CD14-positive monocyte (primary cell): ENCODE measurements around the gene SPARC. TPM values are rescaled to one million over a fixed set of nuclear protein-coding genes. Genes with fewer than 3 reads are reported as not detected.

Experiments
- DNase-seq, 3 donors: peaks; one replicate each; pipeline ENCODE4 v3.0.0-alpha.2; 2011 to 2022
- H2AFZ ChIP-seq: 2 replicates; pipeline ENCODE4 v1.6.0; 2012; ENCODE audit warnings: mild to moderate bottlenecking, low read depth, low read length, inconsistent platforms; ENCODE audit not compliant: insufficient read depth, poor library complexity, severe bottlenecking
- H3K27ac ChIP-seq, 2 donors: 1 replicate in 1 of 2; 2 replicates in 1 of 2; pipeline ENCODE4 v1.5.1; 2012 to 2013; ENCODE audit warnings: low read length in 2 of 2, control low read depth in 1 of 2, inconsistent platforms in 1 of 2, low read depth in 1 of 2, mild to moderate bottlenecking in 1 of 2
- H3K27me3 ChIP-seq, 2 donors: one replicate each; pipeline versions ENCODE4 v1.6.0 to v1.6.1; 2011 to 2013; ENCODE audit warnings: low read length in 2 of 2; ENCODE audit not compliant: control insufficient read depth in 2 of 2, insufficient read depth in 2 of 2
- H3K36me3 ChIP-seq, 2 donors: replicated peaks in 1 of 2; 1 replicate in 1 of 2; 2 replicates in 1 of 2; pipeline versions ENCODE4 v1.5.1 to v1.6.1; 2012 to 2013; ENCODE audit warnings: low read length in 2 of 2, control low read depth in 1 of 2, inconsistent platforms in 1 of 2, mild to moderate bottlenecking in 1 of 2; ENCODE audit not compliant: insufficient read depth in 2 of 2, control insufficient read depth in 1 of 2
- H3K4me1 ChIP-seq, 2 donors: 1 replicate in 1 of 2; 2 replicates in 1 of 2; pipeline versions ENCODE4 v1.5.1 to v1.6.1; 2012 to 2013; ENCODE audit warnings: low read length in 2 of 2, control low read depth in 1 of 2, inconsistent platforms in 1 of 2, mild to moderate bottlenecking in 1 of 2, moderate library complexity in 1 of 2; ENCODE audit not compliant: insufficient read depth in 2 of 2, control insufficient read depth in 1 of 2
- H3K4me2 ChIP-seq: replicated peaks from 2 replicates; pipeline ENCODE3; 2012; ENCODE audit warnings: low read length, moderate library complexity, mild to moderate bottlenecking; ENCODE audit not compliant: poor library complexity, severe bottlenecking; ENCODE audit errors: extremely low read depth
- H3K4me3 ChIP-seq, 3 experiments: fragments of 200-600 bp in 1 of 3; sonication (generic) in 1 of 3; replicated peaks in 1 of 3; 1 replicate in 2 of 3; 2 replicates in 1 of 3; pipeline ENCODE4 v1.5.1; 2011 to 2013; ENCODE audit warnings: low read length in 3 of 3, mild to moderate bottlenecking in 3 of 3, control low read depth in 2 of 3, low read depth in 2 of 3, inconsistent platforms in 1 of 3, moderate library complexity in 1 of 3
- H3K79me2 ChIP-seq: 2 replicates; pipeline ENCODE4 v1.6.0; 2012; ENCODE audit warnings: mild to moderate bottlenecking, control low read depth, inconsistent platforms, low read length, moderate library complexity; ENCODE audit not compliant: insufficient read depth
- H3K9ac ChIP-seq: 2 replicates; pipeline ENCODE4 v1.6.0; 2017; ENCODE audit warnings: low read length, mild to moderate bottlenecking; ENCODE audit not compliant: insufficient read depth, poor library complexity, severe bottlenecking
- H3K9me3 ChIP-seq, 2 donors: replicated peaks in 1 of 2; 1 replicate in 1 of 2; 2 replicates in 1 of 2; pipeline versions ENCODE4 v1.5.1 to v1.6.1; 2012 to 2013; ENCODE audit warnings: low read length in 2 of 2, control low read depth in 1 of 2; ENCODE audit not compliant: control insufficient read depth in 1 of 2, insufficient read depth in 1 of 2
- H4K20me1 ChIP-seq: 2 replicates; pipeline ENCODE4 v1.6.0; 2012; ENCODE audit warnings: mild to moderate bottlenecking, low read length, control low read depth, moderate library complexity; ENCODE audit not compliant: insufficient read depth
- H3K27ac Mint-ChIP-seq, 7 donors: one replicate each; pipeline ENCODE4 v1.8.0; 2020; ENCODE audit warnings: mild to moderate bottlenecking in 7 of 7, mixed read lengths in 7 of 7, moderate library complexity in 6 of 7, inconsistent platforms in 2 of 7
- H3K27me3 Mint-ChIP-seq, 3 donors: one replicate each; pipeline ENCODE4 v1.8.0; 2021 to 2022; ENCODE audit warnings: low read depth in 3 of 3, mild to moderate bottlenecking in 3 of 3, mixed read lengths in 3 of 3, moderate library complexity in 3 of 3, inconsistent platforms in 1 of 3
- H3K36me3 Mint-ChIP-seq, 2 donors: one replicate each; pipeline ENCODE4 v1.8.0; 2020; ENCODE audit warnings: mixed read lengths in 2 of 2, inconsistent platforms in 1 of 2, mild to moderate bottlenecking in 1 of 2
- H3K4me1 Mint-ChIP-seq: one replicate; pipeline ENCODE4 v1.8.0; 2020; ENCODE audit warnings: mild to moderate bottlenecking, mixed read lengths
- H3K4me3 Mint-ChIP-seq, 2 donors: one replicate each; pipeline ENCODE4 v1.8.0; 2020; ENCODE audit warnings: mild to moderate bottlenecking in 2 of 2, mixed read lengths in 2 of 2, moderate library complexity in 1 of 2
- H3K9me3 Mint-ChIP-seq, 7 donors: one replicate each; pipeline ENCODE4 v1.8.0; 2020 to 2022; ENCODE audit warnings: mixed read lengths in 7 of 7, mild to moderate bottlenecking in 6 of 7, moderate library complexity in 6 of 7, inconsistent platforms in 2 of 7
- CTCF ChIP-seq: fragments of 200-600 bp; IDR thresholded peaks from one replicate; pipeline ENCODE4 v1.8.0; 2022; ENCODE audit warnings: antibody characterized with exemption, mild to moderate bottlenecking
- WGBS: methylation state at CpG from one replicate; pipeline ENCODE4 v1.1.5; 2013; ENCODE audit warnings: missing lambda C conversion rate; ENCODE audit not compliant: insufficient coverage; 5-methylcytosine and 5-hydroxymethylcytosine counted together
- intact Hi-C, 2 donors: fragments of 100-400 bp; cut with micrococcal nuclease; formaldehyde crosslinking; loops; one replicate each; pipeline versions ENCODE4 v1.15.0 to v1.15.1; 2023
- polyA plus RNA-seq, 3 donors: library from polyadenylated mRNA; depleted of rRNA in 1 of 3; unstranded in 2 of 3; stranded (reverse) in 1 of 3; fragments of 300-500 nt in 2 of 3; fragments of >200 nt in 1 of 3; fragmentation: Illumina TruSeq in 2 of 3; gene quantifications; 1 replicate in 2 of 3; 2 replicates in 1 of 3; pipeline ENCODE4 v1.2.3, GENCODE V29; 2012 to 2021

SPARC gene
- polyA plus RNA-seq, 3 donors = 3.0 to 19.7 (median 10.7) TPM

GRCh38 chr5:151703227-151703626 lies 16.5 kb upstream of the SPARC start:
- Histone ChIP-seq H2AFZ (no peak overlapping the region), H3K27ac (no peak overlapping the region), H3K4me2 (no peak overlapping the region), H3K27me3 (no peaks in the 10 kb centered on the region), H3K4me1 (no peaks in the 10 kb centered on the region), H3K79me2 (no peaks in the 10 kb centered on the region), H4K20me1 (no peaks in the 10 kb centered on the region), H3K4me3 (no peak overlapping the region), H3K9ac (no peak overlapping the region), H3K36me3 (no peaks in the 10 kb centered on the region), H3K9me3 (no peaks in the 10 kb centered on the region)
- H3K27ac Mint-ChIP-seq = no peak overlapping the region
- no peak for TF ChIP-seq CTCF
- no peak overlapping the region for H3K4me3 Mint-ChIP-seq
- no peak for DNase-seq
- no CpG with 5 or more reads among the region's 1 CpG for WGBS
- no peaks in the 10 kb centered on the region for H3K36me3 Mint-ChIP-seq
- H3K4me1 Mint-ChIP-seq = peaks cover 6% of the 10 kb centered on the region
- intact Hi-C loops = no loop called here
- no peaks in the 10 kb centered on the region for H3K9me3 Mint-ChIP-seq
- peaks cover 0 to 3% (median 2%) of the 10 kb centered on the region in 3 donors for H3K27me3 Mint-ChIP-seq

GRCh38 chr5:151700820-151701219 lies 14.1 kb upstream of the SPARC start:
- H3K27ac Mint-ChIP-seq = no peak overlapping the region
- H3K27me3 Mint-ChIP-seq = peaks cover 2 to 3% (median 2%) of the 10 kb centered on the region in 3 donors
- no peaks in the 10 kb centered on the region for H3K36me3 ChIP-seq
- H3K9ac ChIP-seq = no peak overlapping the region
- no peak for TF ChIP-seq CTCF
- H3K4me3 Mint-ChIP-seq = no peak overlapping the region
- no peaks in the 10 kb centered on the region for H4K20me1 ChIP-seq
- DNase-seq = no peak
- no peaks in the 10 kb centered on the region for H3K9me3 ChIP-seq
- no peak overlapping the region for H3K4me3 ChIP-seq
- H3K36me3 Mint-ChIP-seq = no peaks in the 10 kb centered on the region
- no peaks in the 10 kb centered on the region for H3K79me2 ChIP-seq
- H3K27me3 ChIP-seq = no peaks in the 10 kb centered on the region
- no peaks in the 10 kb centered on the region for H3K4me1 ChIP-seq
- H3K4me1 Mint-ChIP-seq = no peaks in the 10 kb centered on the region
- H2AFZ ChIP-seq = no peak overlapping the region
- no peak overlapping the region for H3K27ac ChIP-seq
- no peak overlapping the region for H3K4me2 ChIP-seq
- no peaks in the 10 kb centered on the region for H3K9me3 Mint-ChIP-seq
- intact Hi-C loops = no loop called here
